HUES6 (cell line): Measurements from ENCODE around the gene PRKCD.

Experiments used
- H3K27ac ChIP-seq: 2 replicates; pipeline ENCODE4 v1.7.0; 2013; ENCODE audit warnings: low read depth, mild to moderate bottlenecking, low read length, inconsistent platforms
- H3K27me3 ChIP-seq: 2 replicates; pipeline ENCODE4 v1.6.1; 2013; ENCODE audit warnings: low read length; ENCODE audit not compliant: control insufficient read depth, insufficient read depth
- H3K36me3 ChIP-seq: 2 replicates; pipeline ENCODE4 v1.6.1; 2013; ENCODE audit warnings: low read length; ENCODE audit not compliant: control insufficient read depth, insufficient read depth
- H3K4me1 ChIP-seq: 2 replicates; pipeline ENCODE4 v1.6.1; 2013; ENCODE audit warnings: low read length; ENCODE audit not compliant: control insufficient read depth, insufficient read depth
- H3K4me3 ChIP-seq: 2 replicates; pipeline ENCODE4 v1.5.1; 2013; ENCODE audit warnings: low read depth, low read length
- H3K9ac ChIP-seq: one replicate; pipeline ENCODE4 v1.6.1; 2013; ENCODE audit warnings: mild to moderate bottlenecking, low read length
- H3K9me3 ChIP-seq: 2 replicates; pipeline ENCODE4 v1.6.1; 2013; ENCODE audit warnings: low read depth, low read length; ENCODE audit not compliant: control insufficient read depth, insufficient read depth

The PRKCD gene

DNA sequence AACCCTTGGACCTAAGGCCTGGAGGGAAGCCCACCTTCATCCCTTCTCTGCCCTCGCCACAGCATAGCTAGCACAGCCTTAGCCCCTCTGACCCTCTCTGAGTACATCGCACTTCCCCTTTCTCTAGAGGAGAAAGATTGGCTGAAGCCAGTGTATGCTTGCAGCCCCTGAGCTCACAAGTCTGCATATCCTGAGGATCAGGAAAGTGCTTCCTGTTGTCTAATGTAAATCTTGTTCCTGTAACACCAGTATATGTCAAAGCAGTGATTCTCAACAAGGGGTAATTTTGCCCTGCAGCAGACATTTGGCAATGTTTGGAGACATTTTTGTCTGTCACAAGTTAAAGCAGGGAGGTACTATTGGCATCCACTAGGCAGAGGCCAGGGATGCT, 2.2 kb upstream of the PRKCD start:
- H3K27me3 ChIP-seq: peaks cover 14% of the 10 kb centered on the region
- peaks cover 39% of the 10 kb centered on the region for H3K4me1 ChIP-seq
- H3K27ac ChIP-seq: no peak overlapping the region
- H3K9me3 ChIP-seq: no peaks in the 10 kb centered on the region
- no peaks in the 10 kb centered on the region for H3K36me3 ChIP-seq
- no peak overlapping the region for H3K4me3 ChIP-seq
- no peak overlapping the region for H3K9ac ChIP-seq

DNA sequence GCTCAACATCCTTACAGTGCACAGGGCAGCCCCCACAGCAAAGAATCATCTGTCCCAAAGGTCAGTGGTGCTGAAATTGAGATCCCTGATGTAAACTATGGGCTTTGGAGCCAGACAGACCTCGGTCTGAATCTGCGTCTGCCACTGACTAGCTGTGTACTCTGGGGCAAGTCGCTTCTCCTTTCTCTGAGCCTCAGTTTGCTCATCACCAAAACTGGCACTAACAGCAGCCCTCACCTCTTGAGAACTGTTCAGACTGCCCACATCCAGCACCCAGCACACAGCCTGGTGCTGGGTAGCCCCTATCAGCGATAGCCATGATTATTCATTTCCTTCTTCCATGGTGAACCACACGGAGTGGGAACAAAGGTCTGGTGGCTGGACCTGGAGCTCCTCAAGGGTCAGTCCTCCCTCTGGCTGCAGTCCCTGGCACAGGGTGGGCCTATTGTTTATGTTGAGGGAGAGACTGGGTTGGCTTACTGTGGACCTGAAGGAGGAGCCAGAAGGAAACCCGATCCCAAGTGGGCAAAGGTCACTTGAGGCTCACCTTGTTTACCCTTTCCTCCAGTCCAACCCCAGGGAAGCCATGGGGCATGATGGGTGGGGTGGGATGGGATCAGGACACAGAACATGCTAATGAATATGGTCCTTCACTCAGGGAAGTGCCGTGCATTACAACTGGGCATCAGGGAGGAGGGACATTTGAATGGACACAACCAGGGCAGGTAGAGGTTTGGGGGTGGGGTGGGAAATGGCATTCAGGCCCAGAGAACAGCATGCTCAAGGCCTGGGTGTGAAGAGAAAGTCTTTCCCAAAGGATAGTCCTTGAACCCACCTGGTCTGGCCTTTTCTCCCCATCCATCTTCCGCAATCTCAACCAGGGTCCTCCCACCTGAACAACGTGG, 1.6 kb upstream of the PRKCD start:
- Histone ChIP-seq H3K4me1 (peaks cover 39% of the 10 kb centered on the region), H3K27ac (no peak overlapping the region), H3K4me3 (no peak overlapping the region), H3K27me3 (peaks cover 14% of the 10 kb centered on the region), H3K9me3 (no peaks in the 10 kb centered on the region), H3K9ac (no peak overlapping the region), H3K36me3 (no peaks in the 10 kb centered on the region)

DNA sequence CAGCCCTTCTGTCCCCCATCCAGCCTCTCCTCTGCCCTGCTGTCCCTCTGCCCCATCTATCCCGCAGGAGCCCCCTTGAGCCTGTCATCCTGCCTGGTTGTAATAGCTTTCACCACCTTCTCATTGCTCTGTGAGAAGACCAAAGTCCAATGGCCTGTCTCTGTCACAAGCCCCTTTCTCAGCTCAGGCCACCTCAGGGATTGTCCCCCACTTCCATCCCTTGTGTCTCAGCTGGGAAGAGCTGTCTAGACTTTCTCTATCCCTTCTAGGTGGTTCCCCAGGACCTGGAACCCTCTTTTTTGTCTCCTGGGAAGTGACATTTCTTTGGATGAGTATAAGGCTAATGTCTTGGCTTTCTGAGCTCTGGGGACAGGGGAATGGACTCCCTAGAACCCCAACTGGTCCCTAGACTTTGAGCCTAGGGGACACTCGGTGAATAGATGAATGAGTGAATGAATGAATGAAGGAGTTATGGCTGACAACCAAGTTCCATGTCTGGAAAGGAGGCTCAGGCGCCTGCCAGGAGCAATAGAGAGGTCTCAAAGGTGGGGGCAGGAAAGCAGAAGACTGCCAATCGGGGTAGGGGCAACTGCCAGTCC, 849 bp upstream of the PRKCD start:
- H3K27ac ChIP-seq: no peak overlapping the region
- H3K27me3 ChIP-seq: peaks cover 14% of the 10 kb centered on the region
- peak overlapping the region; percentile 88 for H3K4me3 ChIP-seq
- no peaks in the 10 kb centered on the region for H3K36me3 ChIP-seq
- H3K9me3 ChIP-seq: no peaks in the 10 kb centered on the region
- no peak overlapping the region for H3K9ac ChIP-seq
- H3K4me1 ChIP-seq: peaks cover 39% of the 10 kb centered on the region

DNA sequence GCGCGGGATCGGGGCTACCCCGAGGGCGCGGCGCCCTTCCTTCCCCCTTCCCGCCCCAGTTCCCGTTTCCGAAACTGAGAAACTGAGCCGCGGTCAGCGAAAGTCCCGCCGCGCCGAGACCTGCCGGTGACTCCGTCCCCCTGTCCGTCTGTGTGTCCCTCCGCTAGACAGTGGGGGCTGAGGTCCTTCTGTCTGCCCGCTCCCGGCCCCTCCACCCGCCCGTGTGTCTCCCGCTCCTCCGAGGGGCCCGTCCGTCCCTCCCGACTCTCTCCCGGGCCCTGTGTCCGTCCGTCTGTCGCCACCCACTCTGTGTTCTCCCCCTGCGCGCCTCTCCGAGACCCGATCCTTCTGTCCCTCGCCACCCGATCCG, 426 bp downstream of the PRKCD start:
- H3K27me3 ChIP-seq: peaks cover 14% of the 10 kb centered on the region
- peaks cover 39% of the 10 kb centered on the region for H3K4me1 ChIP-seq
- H3K27ac ChIP-seq: no peak overlapping the region
- peak overlapping the region; percentile 66 for H3K9ac ChIP-seq
- no peaks in the 10 kb centered on the region for H3K9me3 ChIP-seq
- H3K4me3 ChIP-seq: peak overlapping the region; percentile 88
- H3K36me3 ChIP-seq: no peaks in the 10 kb centered on the region

DNA sequence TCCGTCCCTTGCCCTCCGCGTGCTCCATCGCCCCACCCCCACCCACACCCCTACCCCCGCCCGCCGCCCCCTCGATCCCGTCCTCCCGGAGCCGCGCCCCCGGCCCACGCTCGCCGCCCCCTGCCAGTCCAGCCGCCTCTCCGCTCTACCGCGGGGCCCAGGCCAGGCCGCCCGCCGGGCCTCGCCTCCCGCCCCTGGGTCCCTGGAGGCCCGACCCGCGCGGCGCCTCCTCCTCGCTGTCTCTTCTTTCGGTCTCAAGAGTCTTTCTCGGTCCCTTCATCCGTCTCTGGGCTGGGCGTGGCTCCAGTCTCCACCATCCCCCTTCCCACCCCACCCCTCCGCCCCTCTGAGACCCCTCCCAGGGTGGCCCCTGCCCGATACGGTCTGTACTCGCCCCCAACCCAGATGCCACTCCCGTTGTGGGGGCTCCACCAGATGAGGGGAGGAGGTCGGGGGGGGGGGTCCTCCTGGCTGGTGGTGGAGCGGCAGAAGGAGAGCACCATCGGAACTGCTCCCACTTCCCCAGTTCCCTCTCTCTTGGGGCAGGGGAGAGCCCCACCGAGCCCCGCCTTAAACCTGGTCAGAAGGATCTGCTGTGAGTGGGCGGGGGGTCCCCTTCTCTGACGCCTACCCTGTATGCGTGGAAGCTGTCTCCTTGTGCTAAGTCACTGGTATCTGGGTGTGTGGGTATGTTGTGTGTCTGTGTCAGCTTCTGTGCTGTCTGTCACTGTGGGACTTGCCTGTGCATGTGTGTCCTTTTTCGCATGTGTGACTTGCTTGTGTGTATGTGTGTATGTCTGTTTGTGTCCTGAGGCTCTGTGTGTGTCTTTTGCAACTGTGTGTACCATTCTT, 1.0 kb downstream of the PRKCD start:
- Histone ChIP-seq H3K27me3 (peaks cover 9% of the 10 kb centered on the region), H3K4me1 (peaks cover 38% of the 10 kb centered on the region), H3K4me3 (peak overlapping the region; percentile 88), H3K9me3 (no peaks in the 10 kb centered on the region), H3K27ac (no peak overlapping the region), H3K9ac (peak overlapping the region; percentile 8), H3K36me3 (no peaks in the 10 kb centered on the region)

DNA sequence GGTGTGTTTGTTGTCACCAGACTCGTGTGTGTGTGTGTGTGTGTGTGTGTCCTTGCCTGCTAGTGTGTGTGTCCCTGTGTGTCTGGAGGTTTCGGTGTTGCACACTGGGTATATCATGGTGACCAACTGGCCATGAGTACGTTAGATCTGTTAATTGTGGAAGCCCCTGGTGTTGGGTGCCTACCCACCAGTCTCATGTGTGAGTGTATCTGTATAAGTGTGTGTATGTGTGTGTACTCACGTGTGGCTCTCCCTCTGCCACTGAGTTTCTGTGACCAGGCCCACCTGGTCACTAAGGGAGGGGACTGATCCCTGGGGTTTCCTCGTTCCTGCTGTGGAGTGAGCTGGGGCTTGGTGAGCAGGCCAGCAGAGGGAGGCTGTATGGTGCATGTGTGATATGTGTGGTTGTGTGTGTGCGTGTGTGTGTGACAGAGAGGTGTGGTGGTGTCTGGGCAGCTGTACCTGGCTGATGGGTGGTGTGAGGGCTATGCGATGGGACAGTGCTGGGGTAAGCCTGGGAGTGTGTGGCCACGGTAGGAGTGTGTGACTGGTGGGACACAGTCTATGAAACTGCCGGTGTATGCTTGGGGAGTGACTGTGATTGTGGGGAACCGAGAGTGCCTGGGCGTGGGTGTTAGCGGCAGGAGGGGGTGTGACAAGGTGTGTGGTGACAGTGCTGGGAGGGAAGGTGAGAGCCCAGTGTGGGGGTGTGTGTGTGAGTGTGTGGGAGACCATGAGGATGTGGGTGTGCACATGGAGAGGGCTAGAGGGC, 1.8 kb downstream of the PRKCD start:
- H3K36me3 ChIP-seq: no peaks in the 10 kb centered on the region
- H3K4me3 ChIP-seq: peak overlapping the region; percentile 88
- peak overlapping the region; percentile 8 for H3K9ac ChIP-seq
- H3K27ac ChIP-seq: no peak overlapping the region
- H3K27me3 ChIP-seq: peaks cover 8% of the 10 kb centered on the region
- H3K9me3 ChIP-seq: no peaks in the 10 kb centered on the region
- peaks cover 42% of the 10 kb centered on the region for H3K4me1 ChIP-seq

DNA sequence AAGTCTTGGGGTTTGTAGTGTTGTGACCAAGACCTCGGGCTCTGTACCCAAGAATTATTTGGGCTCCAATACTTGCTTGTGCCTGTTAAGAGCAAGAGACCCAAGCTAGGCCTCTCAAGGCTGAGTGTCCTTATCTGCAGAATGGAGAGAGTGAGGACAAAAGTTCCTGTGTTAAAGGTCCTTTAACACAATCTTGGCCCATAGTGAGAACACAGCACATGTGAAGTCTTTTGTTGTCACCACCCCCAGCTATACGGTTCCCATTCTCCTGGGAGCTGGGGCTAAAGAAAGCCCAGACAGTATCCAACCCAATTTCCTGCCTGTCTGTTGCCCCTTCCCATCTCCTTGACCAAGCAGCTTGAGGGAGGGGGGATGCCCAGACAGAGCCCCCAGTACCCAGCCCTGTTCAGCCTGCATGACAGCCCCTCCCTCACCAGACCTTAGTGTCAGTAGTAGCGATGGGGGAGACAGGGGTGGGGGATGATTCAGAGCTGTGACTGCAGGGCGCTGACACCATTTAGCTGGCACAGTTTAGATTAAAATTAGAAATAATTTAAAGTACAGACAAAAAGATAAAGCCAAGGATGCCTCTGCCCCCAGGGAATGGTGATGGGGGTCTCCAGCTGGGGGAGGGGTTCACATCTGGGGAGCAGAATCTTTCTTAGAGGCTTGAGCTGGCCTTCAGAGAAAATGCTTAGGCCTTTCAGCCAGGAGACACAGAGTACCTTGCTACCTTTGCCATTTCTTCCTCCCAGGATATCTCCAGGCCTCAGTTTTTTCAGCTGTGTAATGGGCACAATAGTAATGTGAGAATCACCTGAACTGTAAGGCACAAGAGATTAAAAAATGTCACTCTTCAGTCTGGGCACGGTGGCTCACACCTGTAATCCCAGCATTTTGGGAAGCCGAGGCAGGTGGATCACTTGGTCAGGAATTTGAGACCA, 2.7 kb downstream of the PRKCD start:
- Histone ChIP-seq H3K4me1 (peaks cover 49% of the 10 kb centered on the region), H3K9ac (no peak overlapping the region), H3K9me3 (no peaks in the 10 kb centered on the region), H3K4me3 (no peak overlapping the region; the same call in 1 of the 2 replicates), H3K27me3 (peaks cover 8% of the 10 kb centered on the region), H3K36me3 (no peaks in the 10 kb centered on the region), H3K27ac (no peak overlapping the region)

DNA sequence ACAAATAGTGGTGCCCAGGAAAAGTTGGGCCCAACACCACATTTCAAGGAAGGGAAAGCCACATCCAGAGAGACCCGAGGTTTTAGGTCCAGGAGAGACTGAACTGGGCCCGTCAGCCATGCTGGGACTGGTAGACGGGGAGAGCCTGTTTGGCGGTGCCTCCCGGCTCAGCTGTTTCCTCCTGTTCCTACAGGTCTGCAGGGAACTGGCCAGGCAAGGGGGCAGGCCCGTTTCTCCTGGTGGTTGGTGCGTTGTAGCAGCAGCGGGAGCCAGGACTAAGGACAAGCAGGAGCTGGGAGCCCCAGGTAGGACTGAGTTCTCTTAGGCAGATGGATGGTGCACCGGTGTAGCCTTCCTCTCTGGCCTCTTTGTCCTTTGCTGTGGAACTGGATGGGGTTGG, 3.9 kb downstream of the PRKCD start:
- Histone ChIP-seq H3K27me3 (peaks cover 5% of the 10 kb centered on the region), H3K4me3 (no peak overlapping the region), H3K9me3 (no peaks in the 10 kb centered on the region), H3K36me3 (no peaks in the 10 kb centered on the region), H3K4me1 (peaks cover 49% of the 10 kb centered on the region), H3K9ac (no peak overlapping the region), H3K27ac (no peak overlapping the region)

DNA sequence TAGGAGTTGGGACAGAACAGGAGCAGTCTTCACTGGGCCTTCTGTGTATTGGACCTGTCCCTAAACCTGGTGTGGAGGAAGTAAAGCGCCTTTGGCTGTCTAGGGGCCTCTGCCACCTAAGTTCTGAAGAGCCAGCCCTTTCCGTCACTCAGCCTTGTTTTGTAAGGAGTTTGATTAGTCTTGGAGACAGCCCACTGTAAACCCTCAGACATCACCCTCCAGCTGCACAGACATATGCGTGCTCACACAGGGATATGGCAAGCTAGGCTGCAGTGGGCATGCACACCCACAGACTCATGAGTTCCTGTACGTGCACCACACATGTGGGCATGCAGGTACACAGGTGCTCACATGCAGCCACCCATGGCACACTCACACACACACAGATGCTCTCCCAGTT, 5.2 kb downstream of the PRKCD start:
- Histone ChIP-seq H3K4me1 (peaks cover 56% of the 10 kb centered on the region), H3K36me3 (no peaks in the 10 kb centered on the region), H3K9ac (no peak overlapping the region), H3K27me3 (no peaks in the 10 kb centered on the region), H3K27ac (no peak overlapping the region), H3K9me3 (no peaks in the 10 kb centered on the region), H3K4me3 (no peak overlapping the region)
